ENCODE results near the gene ADRM1.

Gene ADRM1

DNA sequence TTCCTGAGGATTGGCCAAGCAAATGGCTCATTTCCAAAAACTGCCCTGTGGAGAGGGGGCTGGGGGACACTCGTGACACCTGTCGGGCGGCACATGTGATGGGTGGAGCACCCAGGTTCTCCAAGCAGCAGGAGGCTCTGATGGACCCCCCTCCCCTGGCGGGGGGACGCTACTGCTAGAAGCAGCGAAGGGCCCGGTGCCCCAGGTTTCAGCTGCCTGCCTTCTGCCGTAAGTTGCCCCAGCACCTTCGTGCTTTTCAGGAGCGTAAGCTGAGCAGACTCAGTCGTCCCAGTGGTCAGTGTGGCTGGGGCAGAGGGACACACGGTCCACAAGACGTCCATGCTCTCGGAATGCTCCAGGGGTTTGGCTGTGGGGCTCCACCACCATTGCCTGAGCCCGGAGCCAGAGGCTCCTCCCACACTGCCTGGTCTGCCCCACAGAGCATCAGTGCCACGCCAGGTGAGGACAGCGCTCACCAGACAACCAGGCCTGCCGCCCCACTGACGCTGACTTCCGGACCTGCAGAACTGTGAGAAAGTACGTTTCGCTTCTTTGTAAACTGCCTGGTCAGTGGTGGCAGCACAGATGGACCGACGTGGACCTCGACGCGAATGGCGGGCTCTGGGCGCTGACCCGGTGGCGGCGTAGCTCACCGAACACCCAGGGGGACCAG lies 4.1 kb upstream of the ADRM1 start:
- no peak for DNase-seq

DNA sequence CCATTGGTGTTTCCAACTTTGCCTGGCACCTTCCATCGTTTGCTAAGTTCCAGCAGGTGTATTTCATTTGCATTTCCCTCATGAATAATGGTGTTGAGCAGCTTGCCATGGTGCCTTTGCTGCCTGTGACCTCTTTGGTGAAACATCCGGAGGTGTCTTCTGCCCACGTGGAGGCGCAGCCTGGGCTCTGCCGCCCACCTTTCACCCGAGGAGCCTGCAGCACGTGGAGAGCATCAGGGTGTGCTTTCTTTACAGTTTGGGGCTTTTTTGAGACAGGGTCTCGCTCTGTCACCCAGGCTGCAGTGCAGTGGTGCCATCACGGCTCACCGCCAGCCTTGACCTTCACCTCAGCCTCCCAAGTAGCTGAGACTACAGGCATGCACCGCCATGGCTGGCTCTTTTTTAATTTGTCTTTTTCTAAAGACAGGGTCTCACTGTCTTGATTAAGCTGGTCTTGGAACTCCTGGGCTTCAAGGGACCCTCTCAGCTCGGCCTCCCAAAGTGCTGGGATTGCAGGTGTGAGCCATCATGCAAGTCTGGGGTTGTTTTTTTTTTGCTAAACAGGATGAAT lies 3.0 kb upstream of the ADRM1 start:
- no peak for DNase-seq

DNA sequence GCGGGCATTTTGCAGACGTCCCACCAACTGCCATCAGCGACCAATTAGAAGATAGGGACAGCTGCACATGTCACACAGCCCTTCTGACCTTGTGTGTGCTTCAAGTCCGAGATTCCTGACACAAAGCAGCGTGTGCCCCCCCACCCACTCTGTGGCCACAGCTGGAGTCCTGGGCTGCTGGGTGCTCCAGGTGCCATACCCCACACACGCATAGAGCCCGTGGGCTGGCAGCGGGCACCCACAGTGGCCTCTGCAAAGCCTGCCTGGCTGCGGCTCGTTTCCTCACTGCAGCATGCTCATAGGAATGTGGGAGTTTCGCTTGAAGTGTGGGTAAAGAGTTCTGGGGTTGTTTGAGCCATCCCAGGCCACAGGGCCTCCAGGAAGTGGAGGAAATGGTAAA lies 2.5 kb upstream of the ADRM1 start:
- DNase-seq = no peak

DNA sequence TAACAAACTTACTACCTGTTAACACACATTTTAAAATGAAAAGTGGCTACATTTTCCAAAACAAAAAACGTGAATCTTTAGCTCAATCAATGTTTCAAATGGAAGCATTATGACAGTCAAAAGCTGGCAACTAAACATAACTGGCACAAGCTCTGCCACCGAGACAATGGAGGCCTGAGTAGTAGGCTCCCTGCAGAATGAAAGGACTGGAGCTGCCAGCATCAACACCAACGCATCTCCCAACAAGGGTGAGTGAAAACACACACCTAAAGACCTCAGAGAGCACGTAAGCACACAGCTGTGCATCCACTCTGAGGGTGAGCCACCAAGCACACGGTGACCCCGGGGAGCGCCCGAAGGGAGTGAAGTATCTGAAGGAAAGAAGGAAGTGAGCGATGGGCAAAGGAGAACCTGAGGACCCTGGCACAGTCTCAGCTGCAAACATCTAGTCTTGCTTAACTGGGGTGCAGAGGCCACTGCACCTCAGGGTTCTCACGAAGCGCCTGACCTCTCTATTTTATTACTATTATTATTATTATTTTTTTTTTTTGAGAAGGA lies 1.6 kb upstream of the ADRM1 start:
- DNase-seq = no peak

DNA sequence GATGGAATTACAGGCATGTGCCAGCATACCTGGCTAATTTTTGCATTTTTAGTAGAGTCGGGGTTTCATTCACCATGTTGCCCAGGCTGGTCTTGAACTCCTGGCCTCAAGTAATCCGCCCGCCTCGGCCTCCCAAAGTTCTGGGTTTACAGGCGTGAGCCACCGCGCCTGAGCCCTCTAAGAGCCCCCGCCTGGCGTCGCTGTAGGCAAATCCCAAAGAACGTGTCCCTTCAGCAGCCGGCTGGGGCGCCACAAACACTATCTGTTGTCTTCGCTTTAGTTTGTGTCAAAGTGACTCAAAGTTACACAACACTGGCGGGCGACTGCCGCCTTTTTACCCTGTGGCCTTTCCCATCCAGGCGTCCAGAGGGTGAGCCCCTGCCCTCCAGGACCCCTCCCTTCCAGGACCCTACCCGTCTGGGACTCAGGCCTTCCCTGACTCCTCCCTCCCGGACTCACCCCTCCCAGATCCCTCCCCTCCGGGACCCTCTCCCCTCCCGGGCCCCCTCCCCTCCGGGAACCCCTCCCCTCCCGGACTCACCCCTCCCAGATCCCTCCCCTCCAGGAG lies 940 bp upstream of the ADRM1 start:
- DNase-seq = peak; percentile 88 to 89

DNA sequence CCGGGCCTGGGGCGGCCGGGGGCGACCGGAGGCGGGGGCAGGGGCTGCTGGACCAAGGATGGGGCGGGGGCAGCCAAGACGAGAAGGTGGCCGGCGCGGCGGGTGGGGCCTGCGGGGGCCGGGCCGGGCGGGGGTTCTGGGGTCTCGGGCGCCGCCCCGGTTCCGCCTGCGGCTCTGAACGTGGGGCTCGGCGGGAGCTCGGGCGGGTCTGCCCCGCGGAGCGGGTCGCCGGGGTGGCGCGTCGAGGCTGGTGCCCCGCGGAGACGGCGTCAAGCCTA lies 204 bp downstream of the ADRM1 start:
- DNase-seq = no peak

DNA sequence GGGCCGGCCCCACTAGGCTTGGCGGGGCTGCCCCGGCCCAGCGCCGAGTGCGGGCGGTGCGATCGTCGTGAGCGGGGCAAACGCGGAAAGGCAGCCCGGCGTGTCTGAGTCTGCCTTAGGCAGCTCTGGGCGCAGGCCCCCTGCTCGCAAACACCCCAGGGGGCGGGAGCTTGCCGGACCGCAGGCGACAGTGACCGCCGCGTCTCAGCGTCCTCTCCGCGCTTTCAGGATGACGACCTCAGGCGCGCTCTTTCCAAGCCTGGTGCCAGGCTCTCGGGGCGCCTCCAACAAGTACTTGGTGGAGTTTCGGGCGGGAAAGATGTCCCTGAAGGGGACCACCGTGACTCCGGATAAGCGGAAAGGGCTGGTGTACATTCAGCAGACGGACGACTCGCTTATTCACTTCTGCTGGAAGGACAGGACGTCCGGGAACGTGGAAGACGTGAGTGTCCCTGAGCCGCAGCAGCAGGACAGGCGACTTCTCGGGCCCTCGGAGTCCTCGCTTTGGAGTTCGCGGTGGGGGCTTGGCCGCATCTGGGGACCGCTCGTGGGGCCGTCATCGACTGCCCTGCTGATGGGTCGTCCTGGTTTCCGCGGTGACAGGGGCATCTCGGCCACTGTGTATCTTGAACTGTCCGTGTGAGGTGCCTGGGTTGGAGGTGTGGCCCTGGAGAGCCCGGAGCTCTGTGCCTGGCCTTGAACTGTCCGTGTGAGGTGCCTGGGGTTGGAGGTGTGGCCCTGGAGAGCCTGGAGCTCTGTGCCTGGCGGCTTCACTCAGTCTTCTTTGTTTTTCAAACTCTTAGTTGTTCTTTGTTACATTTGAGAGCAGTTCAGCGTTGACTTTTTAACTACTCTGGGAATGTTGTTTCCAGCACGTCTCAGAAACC lies 786 bp downstream of the ADRM1 start:
- DNase-seq = no peak

DNA sequence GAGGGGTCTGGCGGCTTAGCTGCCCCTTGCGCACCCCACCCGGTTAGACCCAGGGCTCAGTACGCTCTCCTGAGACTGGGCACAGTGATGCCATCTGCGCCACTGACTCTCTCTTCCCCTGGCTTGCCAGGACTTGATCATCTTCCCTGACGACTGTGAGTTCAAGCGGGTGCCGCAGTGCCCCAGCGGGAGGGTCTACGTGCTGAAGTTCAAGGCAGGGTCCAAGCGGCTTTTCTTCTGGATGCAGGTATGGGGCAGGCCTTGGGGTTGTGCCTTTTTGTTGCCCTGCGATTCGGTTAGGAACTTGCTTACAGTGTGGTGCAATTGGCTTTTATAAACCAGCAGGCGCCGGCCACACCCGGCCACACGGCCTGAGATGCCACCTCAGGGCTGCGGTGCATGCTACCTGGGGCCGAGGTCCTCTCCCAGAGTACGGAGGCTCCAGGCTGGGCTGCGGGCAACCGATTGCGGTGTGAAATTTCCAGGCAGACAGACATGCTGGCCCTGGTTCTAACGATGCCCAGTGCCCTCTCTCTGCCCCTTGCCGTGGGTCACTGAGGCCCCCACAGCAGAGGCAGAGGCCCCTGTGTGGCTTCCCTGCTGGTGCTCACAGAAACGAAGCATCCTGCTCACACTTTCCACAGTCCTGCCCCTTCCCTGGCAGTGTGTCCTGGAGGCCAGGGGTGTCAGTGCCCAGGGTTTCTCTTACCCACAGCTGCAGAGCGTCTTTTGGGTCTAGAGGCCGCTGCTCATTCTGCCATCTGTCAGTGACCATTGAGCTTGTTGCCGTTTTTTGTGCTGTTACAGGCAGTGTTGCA lies 1.7 kb downstream of the ADRM1 start:
- no peak for DNase-seq

DNA sequence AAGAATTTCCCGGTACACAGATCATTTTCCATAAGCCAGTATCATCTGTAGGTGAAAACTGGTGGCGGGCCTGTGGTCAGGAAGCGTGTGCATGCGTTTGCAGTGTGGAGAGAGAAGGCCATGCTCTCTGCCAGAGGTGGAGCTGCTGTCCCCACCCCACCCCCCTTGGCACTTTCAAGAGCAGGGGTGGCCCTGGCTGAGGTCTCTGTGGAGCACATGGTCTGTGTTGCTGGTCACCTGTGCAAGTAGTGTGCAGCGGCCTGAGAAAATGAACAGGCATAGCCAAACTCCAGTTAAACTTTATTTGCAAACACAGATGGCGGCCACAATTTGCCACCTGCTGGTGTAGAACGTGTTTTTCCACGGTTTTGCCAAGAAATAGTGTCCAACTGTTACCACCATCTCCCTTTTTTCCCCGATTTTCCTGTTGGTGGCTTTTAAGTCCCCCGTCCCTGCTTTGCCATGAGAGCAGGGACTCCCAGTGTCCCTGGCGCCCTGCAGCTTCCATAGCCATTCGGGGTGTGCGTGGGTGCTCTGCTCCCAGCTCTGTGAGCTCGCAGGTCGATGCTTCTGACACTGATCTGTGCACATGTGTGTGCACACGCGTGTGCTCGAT lies 2.5 kb downstream of the ADRM1 start:
- DNase-seq = no peak

DNA sequence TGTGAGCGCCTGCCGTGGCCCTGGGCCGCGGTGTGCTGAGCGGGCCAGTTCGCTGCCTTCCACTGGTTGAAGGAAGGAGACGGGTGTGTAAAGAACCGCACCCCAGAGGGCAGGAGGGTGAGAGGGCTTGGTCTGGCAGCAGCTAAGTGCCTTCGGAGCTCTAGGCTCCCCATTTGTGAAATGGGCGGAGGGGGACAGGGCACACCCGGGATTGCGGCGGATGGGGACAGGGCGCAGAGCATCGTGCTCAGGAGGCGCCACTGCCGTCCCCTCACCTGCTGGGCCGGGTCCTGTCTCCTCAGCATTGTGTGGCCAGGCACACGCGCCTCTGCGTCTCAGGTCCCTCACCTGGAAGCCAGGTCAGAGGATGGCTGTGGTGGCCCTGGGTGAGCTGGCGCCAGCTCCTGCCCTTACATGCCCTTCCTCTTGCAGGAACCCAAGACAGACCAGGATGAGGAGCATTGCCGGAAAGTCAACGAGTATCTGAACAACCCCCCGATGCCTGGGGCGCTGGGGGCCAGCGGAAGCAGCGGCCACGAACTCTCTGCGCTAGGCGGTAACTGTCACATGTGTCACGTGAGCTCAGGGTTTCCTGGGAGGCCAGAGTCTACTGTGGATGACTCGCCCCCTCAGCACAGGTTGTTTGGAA lies 3.1 kb downstream of the ADRM1 start:
- no peak for DNase-seq

DNA sequence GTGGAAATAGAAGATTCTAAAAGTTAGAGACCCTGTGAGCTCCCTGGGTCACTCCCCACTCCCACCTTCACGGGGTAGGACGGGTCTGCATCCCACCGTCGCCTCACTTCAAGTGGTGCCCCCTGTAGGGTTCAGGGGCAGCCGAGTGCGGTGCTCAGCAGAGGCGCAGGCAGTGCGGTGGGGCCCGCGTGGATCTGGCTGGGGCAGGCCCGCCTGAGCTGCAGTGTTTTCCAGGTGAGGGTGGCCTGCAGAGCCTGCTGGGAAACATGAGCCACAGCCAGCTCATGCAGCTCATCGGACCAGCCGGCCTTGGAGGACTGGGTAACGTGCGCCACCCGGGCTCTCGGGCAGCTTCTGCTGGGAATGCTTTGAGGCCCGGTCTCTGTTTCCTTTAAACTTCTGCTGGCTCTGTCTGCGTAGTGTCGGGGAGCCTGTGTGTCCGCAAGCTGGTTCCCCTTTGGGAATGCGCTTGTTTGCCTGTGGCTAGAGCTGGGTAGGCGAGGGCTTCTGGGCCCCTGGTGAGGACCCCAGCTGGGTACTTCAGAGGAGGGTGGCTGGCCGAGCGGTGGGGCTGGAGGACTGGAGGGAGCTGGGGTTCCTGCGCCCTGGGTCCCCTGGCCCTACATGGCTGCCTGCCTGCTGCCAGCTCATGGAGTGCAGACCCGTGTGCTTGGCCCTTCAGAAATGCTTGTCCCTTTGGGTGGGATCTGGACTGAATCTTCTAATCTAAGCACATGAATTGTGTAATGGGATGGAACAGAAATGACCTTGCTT lies 3.8 kb downstream of the ADRM1 start:
- no peak for DNase-seq

DNA sequence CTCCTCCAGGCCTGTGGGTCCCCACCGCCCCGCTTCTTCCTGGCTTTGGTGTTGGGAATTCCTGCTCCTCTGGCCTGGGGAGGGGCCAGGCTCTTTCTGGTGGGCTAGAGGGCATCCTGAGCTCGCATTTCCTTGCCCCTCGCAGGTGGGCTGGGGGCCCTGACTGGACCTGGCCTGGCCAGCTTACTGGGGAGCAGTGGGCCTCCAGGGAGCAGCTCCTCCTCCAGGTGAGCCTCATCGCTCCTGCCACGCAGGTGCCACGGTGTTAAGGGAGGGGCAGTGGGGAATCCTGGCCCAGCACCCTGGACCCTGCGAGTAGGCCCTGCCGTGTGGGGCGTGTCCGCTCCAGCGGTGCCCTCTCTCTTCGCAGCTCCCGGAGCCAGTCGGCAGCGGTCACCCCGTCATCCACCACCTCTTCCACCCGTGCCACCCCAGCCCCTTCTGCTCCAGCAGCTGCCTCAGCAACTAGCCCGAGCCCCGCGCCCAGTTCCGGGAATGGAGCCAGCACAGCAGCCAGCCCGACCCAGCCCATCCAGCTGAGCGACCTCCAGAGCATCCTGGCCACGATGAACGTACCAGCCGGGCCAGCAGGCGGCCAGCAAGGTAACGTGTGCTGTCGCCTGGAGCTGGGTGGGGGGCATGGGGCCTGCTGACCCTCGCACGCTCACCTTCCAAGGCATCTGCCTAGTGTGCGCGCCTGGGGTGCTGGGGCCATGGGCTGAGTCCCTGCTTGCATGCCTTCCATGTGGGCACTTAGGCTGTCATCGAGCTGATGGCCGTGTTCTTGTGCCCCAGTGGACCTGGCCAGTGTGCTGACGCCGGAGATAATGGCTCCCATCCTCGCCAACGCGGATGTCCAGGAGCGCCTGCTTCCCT lies 4.7 kb downstream of the ADRM1 start:
- DNase-seq = no peak

DNA sequence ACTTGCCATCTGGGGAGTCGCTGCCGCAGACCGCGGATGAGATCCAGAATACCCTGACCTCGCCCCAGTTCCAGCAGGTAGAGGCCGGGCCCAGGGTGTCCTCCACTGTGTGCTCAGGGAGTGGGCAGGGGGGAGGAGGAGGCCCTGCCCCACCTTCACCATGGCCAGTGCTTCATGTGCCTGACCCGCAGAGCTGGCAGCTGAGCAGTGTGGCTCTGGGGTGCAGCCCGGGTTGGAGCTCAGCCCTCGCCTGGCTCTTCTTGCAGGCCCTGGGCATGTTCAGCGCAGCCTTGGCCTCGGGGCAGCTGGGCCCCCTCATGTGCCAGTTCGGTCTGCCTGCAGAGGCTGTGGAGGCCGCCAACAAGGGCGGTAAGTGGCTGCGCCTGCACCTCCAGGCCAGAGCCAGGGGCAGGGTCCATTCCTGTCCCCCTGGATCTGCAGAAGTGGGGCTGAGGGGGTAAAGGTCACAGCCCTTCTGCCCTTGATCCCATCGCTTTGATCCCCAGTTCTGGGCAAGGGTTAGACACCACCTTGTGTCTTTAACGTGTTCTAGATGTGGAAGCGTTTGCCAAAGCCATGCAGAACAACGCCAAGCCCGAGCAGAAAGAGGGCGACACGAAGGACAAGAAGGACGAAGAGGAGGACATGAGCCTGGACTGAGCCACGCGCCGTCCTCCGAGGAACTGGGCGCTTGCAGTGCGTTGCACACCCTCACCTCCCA lies 5.5 kb downstream of the ADRM1 start:
- no peak for DNase-seq

DNA sequence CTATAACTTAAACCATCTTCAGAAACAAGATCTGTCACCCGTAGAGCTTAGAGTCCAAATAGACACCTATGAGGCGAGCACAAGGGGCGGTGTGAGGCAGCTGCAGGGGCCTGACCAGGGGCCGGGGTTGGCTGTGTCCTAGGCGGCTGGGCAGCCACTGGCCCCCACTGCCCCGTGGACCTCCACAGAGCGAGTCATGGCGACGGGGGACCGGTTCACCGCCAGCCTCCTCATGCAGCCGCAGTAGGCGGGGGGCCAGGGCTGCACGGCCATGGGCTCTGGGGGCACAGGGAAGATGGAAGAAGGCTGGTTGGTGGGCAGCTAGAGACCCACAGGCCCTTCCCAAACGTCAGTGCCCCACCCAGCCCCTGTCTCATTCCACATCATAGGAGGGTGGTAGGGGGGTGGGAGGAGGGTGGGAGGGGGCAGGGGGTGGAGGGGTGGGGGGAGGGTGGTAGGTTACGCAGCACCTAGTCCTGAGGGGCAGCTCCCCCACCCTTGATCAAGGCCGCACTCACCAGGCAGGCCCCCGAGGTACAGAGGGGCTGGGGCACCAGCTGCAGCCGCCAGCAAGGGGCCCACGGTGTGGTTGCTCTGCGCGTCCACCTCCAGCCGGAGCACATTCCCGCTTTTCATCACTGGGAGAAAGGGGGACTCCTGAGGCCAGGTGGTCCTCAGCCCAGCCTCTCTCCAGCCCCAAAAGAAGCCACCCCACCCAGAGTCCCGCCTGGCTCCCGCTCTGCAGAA lies 6.6 kb downstream of the ADRM1 start:
- DNase-seq = no peak

DNA sequence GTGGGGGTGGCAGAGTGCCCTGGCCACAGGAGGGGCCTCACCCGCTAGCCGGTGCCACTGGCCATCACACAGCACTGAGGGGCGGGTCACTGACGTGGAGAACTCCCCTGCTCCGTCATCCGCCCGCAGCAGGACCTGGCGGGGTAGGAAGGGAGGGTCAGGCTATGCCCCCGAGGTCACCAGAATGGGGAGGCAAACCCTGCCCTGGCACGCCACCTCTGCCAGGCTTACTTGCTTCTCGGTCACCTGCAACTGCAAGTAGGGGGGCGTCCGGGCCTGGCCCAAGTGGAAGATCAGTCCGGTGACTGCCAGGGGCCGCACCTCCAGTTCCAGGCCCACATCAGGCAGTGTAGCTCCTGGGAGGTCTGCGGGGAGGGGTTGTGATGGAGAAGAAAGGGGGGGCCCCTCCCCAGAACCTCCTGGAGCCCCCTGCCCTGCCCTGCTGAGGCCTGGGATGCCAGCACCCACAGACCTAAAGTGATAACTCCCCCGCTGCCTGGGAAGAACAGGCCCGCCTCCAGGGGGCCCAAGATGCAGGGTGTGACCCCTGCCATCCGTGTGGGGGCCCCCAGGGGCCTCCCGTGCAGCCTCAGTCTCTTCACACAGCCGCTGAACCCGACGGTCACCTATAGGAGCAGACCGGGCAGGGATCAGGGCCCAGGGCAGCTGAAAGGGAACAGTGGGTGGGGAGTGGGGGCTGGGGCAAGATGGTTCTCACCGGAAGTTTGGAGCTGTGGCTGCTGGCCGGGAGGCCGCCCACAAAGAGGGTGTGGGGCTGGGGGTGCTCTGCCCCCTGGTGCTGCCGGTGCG lies 7.4 kb downstream of the ADRM1 start:
- DNase-seq = no peak

DNA sequence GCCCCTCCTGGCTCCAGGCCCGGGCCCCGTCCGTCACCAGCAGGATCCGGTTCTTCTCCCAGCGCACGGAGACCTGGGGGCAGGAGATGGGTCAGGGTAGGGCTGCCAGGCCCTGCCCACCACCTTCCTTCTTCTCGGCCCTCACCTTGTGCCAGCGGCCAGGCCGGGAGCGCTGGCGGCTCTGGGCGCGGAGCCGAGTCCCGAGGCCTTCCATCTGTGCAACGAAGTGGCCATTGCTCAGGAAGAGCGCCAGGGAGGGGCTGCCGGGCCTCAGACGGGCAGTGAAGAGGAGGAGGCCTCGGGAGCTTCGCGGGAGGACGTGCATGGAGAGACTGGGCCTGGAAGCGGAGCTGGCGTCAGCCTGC lies 7.9 kb downstream of the ADRM1 start:
- DNase-seq = no peak

DNA sequence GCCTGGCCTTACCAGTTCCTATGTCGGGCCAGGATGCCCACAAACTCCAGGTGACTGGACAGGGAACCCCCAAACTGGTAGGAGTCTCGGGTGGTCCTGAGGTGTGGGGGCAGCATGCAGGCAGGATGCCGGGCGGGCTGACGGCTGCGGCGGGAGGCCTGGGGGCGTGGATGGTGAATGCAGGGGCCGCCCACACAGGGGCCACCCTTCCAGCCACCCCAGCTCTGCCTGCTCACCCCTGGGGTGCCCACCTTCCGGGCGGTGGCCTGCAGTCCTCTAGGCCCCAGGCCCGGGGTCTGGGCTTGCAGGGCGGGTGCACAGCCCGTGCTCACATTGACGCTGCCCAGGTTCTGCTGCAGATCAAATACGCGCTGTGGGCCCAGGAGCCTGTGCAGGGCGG lies 8.4 kb downstream of the ADRM1 start:
- no peak for DNase-seq

Measured in CD4-positive, alpha-beta T cell treated with Interferon alpha-2 for 1 hour (primary cell).